Measurements from ENCODE around the gene ARID3B. TPM values are rescaled to one million over a fixed set of nuclear protein-coding genes. Genes with fewer than 3 reads are reported as not detected.

Gene ARID3B
- total RNA-seq, 1 donor from 2014 or later = 13.1 TPM

DNA sequence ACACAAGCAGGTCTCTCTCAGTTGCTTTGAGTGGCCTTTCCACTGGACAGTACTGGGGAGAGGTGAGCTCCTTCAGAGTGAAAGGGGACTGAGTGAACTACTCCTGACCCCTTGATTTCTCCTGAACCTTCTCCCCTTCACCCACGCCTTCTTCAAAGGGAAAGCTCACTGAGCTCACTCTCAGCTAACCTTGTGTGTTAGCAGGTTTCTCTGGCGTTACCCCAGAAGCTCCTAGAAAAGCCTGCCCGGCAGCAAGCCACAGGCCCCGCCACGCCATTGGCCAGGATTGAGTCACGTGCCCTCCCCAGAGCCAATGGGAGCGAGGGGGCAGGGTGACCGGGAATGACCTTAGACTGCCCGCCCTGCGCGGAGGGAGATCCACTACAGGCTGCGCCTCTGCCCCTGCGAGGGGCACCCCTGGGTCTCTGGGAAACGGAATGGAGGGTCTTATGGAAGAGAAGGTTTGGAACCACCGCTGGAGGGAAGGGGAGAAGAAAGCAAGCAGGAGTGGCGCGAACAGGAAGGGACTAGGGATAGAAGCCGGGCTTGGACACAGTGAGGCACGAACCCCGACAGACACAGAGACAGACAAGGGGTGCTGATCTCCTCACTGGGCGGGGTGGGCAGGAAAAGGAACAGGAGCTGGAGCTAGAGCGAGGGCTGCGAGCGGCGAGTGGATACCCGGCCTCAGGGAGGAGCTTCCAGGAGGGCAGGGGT, 57.3 kb downstream of the ARID3B start:
- peak; percentile 66 for DNase-seq (ENCODE audit: low read depth)
- Histone ChIP-seq H3K36me3 (ENCODE audit: control insufficient read depth, insufficient read depth, low read length) (no peaks in the 10 kb centered on the region), H3K4me3 (ENCODE audit: low read depth, low read length) (peak overlapping the region; percentile 51), H3K27me3 (ENCODE audit: control insufficient read depth, insufficient read depth, low read length) (no peaks in the 10 kb centered on the region)
- TF ChIP-seq, protein P1, sequence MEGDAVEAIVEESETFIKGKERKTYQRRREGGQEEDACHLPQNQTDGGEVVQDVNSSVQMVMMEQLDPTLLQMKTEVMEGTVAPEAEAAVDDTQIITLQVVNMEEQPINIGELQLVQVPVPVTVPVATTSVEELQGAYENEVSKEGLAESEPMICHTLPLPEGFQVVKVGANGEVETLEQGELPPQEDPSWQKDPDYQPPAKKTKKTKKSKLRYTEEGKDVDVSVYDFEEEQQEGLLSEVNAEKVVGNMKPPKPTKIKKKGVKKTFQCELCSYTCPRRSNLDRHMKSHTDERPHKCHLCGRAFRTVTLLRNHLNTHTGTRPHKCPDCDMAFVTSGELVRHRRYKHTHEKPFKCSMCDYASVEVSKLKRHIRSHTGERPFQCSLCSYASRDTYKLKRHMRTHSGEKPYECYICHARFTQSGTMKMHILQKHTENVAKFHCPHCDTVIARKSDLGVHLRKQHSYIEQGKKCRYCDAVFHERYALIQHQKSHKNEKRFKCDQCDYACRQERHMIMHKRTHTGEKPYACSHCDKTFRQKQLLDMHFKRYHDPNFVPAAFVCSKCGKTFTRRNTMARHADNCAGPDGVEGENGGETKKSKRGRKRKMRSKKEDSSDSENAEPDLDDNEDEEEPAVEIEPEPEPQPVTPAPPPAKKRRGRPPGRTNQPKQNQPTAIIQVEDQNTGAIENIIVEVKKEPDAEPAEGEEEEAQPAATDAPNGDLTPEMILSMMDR (IDR thresholded peaks at IDR 0.05; ENCODE audit: insufficient read depth, low read length, poor library complexity, severe bottlenecking) = no peak

DNA sequence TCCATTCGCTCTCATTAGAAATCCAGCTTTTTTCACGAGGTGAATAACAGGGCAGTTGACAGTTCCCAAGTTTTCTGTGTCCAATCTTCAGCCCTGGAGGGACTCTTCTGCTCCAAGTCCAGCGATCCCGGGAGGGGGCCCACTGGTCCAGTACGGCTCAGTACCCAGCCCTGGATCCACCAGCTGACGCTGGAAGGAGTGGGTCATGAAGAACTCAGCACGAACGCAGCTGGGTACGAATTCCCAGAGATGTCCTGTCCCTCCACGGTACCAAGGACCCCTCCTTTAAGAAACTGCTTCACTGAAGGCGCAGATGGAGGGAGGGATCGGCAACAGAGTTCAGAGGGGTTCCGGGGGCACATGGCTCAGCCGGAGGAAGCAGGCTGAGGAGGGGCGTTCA, 58.1 kb downstream of the ARID3B start:
- Histone ChIP-seq H3K27me3 (ENCODE audit: control insufficient read depth, insufficient read depth, low read length) (no peaks in the 10 kb centered on the region), H3K36me3 (ENCODE audit: control insufficient read depth, insufficient read depth, low read length) (no peaks in the 10 kb centered on the region), H3K4me3 (ENCODE audit: low read depth, low read length) (peak overlapping the region; percentile 51)
- no peak for DNase-seq (ENCODE audit: low read depth)
- TF ChIP-seq, protein P1 (IDR thresholded peaks at IDR 0.05; ENCODE audit: insufficient read depth, low read length, poor library complexity, severe bottlenecking) = no peak

DNA sequence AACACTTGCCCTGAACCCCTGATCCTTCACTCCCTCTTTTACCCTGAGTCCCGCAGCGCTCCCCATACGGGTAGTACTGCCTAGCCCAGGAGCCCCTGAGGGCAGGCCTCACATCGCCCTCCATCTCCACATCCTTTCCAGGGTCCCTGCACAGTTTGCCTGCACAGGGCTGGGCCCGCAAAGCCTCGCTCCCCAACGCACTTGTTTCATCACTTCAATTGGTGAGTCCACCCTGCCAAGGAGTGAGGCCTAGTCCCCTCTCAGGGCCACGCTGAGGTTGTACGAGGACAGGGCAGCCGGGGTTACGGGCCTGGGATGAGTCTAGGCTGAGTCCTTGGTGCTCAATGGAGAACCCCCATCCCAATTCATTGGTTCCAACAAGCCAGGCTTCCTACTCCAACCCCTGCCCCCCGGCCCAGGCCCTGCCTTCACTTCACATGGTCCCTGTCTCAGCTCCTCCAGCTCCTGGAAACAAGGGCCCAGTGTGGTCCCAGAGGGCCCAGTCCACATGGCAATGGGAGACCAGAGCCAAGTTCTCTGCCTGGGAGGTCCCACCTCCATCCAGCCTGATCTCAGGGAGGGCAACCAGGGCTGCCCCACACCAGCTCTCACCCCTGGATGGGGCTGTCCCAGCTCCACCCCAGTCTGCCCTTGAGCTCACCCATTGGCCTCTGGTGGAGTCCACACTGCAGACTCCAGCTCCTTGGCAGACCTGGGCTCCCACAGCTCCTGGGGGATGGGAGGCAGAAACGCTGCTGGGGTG, 62.2 kb downstream of the ARID3B start:
- DNase-seq (ENCODE audit: low read depth) = no peak
- no peak overlapping the region for H3K4me3 ChIP-seq (ENCODE audit: low read depth, low read length)

DNA sequence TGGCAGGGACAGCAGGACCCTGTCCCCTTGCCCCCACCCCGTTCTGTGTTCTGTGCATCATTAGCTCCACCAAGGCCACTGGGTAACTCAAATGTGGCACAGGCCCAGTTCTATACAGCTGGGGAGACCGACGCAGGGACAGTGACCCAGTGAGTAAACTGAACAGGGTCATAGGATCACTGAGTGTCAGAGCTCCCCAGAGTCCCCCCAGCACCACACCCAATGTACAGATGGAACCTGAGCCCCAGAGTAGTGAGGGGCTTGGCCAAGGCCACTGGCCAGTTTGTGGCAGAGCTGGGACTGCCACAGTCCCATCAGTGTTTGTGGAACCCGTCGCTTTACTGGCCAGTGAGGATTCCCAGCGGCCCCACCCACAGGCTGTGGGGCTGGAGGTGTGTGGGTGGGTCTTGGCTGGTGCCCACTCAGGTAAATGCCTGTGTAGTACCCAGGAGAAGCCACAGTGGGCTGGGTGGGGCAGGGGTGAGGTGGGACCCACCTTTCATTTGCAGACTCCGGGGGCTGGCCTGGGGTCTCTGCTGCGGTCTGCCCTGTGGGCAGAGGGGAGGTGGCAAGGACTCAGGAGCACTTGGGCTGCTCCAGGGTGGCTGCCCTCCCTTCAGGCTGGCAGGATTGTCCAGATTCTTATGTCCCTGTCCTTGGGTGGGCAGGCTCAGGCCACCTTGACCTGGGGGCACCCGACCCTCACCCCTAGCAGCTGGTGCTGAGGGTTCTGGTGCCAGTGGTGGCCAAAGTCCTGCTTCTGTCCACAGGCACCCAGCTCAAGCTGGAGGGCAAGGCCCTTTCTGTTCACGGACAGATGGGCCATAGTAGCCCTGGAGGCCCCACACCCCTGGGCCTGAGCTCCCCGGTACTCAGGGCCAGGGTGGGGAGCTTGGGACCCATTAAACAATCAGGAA, 63.0 kb downstream of the ARID3B start:
- TF ChIP-seq, protein P1 (IDR thresholded peaks at IDR 0.05; ENCODE audit: insufficient read depth, low read length, poor library complexity, severe bottlenecking) = no peak
- DNase-seq (ENCODE audit: low read depth) = no peak
- peaks cover 6% of the 10 kb centered on the region for H3K27me3 ChIP-seq (ENCODE audit: control insufficient read depth, insufficient read depth, low read length)
- H3K4me3 ChIP-seq (ENCODE audit: low read depth, low read length) = no peak overlapping the region
- no peaks in the 10 kb centered on the region for H3K36me3 ChIP-seq (ENCODE audit: control insufficient read depth, insufficient read depth, low read length)

More for the DNA sequence above, 62.2 kb downstream of the ARID3B start:
- peaks cover 3% of the 10 kb centered on the region for H3K27me3 ChIP-seq (ENCODE audit: control insufficient read depth, insufficient read depth, low read length)
- TF ChIP-seq, protein P1 (IDR thresholded peaks at IDR 0.05; ENCODE audit: insufficient read depth, low read length, poor library complexity, severe bottlenecking) = no peak
- H3K36me3 ChIP-seq (ENCODE audit: control insufficient read depth, insufficient read depth, low read length) = no peaks in the 10 kb centered on the region

DNA sequence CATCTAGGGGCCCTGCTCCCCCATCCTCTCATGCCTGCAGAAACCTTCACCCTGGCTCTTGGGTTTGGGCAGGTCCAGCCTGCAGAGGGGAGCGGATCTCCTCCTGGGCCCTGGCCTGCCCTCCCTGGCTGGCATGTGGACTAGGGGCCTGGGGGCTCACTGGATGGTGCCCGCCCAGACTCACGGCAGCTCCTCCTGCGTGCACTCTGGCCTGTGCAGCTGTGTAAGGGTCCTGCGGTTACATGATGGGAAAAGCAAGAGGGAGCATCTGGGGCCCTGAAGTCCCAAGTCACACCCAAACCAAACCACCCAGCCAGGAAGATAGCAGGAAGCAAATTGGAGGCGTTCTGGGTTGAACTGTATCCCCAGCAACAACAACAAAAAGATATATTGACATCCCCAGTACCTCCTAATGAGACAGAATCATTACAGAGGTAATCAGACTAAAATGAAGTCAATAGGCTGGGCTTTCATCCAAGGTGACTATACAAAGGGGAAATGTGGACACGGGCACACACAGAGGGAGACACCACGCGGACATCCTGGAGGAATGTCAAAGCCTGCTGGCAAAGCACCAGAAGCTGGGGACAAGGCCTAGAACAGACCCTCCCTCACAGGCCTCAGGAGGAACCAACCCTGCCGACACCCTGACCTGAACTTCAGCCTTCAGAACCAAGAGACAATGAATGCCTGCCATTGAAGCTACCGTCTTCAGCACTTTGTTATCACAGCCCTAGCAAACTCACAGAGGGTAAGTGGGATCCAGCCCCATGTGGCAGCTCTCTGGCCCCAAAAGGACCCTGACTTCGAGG, 64.2 kb downstream of the ARID3B start:
- H3K27me3 ChIP-seq (ENCODE audit: control insufficient read depth, insufficient read depth, low read length) = peaks cover 8% of the 10 kb centered on the region
- H3K4me3 ChIP-seq (ENCODE audit: low read depth, low read length) = no peak overlapping the region
- H3K36me3 ChIP-seq (ENCODE audit: control insufficient read depth, insufficient read depth, low read length) = no peaks in the 10 kb centered on the region
- TF ChIP-seq, protein P1 (IDR thresholded peaks at IDR 0.05; ENCODE audit: insufficient read depth, low read length, poor library complexity, severe bottlenecking) = no peak
- no peak for DNase-seq (ENCODE audit: low read depth)

Measured in kidney epithelial cell (primary cell).